H9 (cell line): Measurements from ENCODE around the gene BCAS1. TPM values are rescaled to one million over a fixed set of nuclear protein-coding genes. Genes with fewer than 3 reads are reported as not detected.

Source experiments
- DNase-seq: peaks from one replicate; pipeline ENCODE4 v3.0.0-alpha.2; 2017
- H2AFZ ChIP-seq: one replicate; pipeline ENCODE4 v1.6.1; 2013; ENCODE audit warnings: mild to moderate bottlenecking, low read length, control low read depth, moderate library complexity
- H2AK5ac ChIP-seq: 2 replicates; pipeline ENCODE4 v1.6.1; 2013; ENCODE audit warnings: low read length, control low read depth, mixed read lengths; ENCODE audit not compliant: insufficient read length
- H2BK120ac ChIP-seq: one replicate; pipeline ENCODE4 v1.6.1; 2013; ENCODE audit warnings: low read depth, mild to moderate bottlenecking, low read length, control low read depth, inconsistent platforms; ENCODE audit not compliant: poor library complexity, severe bottlenecking
- H2BK12ac ChIP-seq: 2 replicates; pipeline ENCODE4 v1.6.1; 2013; ENCODE audit warnings: low read length, control low read depth, mixed read lengths, low read depth; ENCODE audit not compliant: insufficient read length
- H2BK15ac ChIP-seq: 2 replicates; pipeline ENCODE4 v1.6.1; 2013; ENCODE audit warnings: low read depth, low read length, control low read depth
- H2BK20ac ChIP-seq: one replicate; pipeline ENCODE4 v1.6.1; 2013; ENCODE audit warnings: low read depth, mild to moderate bottlenecking, low read length, control low read depth, inconsistent platforms; ENCODE audit not compliant: poor library complexity, severe bottlenecking
- H2BK5ac ChIP-seq: 2 replicates; pipeline ENCODE4 v1.6.1; 2013; ENCODE audit warnings: low read length, control low read depth, mixed read lengths; ENCODE audit not compliant: insufficient read length
- H3K14ac ChIP-seq: 2 replicates; pipeline ENCODE4 v1.6.1; 2013; ENCODE audit warnings: low read length, control low read depth; ENCODE audit not compliant: insufficient read depth
- H3K18ac ChIP-seq: 2 replicates; pipeline ENCODE4 v1.6.1; 2013; ENCODE audit warnings: low read depth, mild to moderate bottlenecking, mixed read lengths, low read length, control low read depth; ENCODE audit not compliant: insufficient read length
- H3K23ac ChIP-seq: 2 replicates; pipeline ENCODE4 v1.6.1; 2013; ENCODE audit warnings: low read length, control low read depth, mixed read lengths, low read depth; ENCODE audit not compliant: insufficient read length
- H3K23me2 ChIP-seq: 2 replicates; pipeline ENCODE4 v1.6.1; 2013; ENCODE audit warnings: low read depth, mild to moderate bottlenecking, mixed read lengths, low read length, control low read depth; ENCODE audit not compliant: insufficient read length, poor library complexity, severe bottlenecking
- H3K27ac ChIP-seq: 2 replicates; pipeline ENCODE4 v1.5.1; 2013; ENCODE audit warnings: low read length, control low read depth, mixed read lengths, low read depth; ENCODE audit not compliant: insufficient read length
- H3K27me3 ChIP-seq: 2 replicates; pipeline ENCODE4 v1.6.1; 2013; ENCODE audit warnings: low read length, control low read depth, inconsistent platforms; ENCODE audit not compliant: insufficient read depth
- H3K4ac ChIP-seq: 2 replicates; pipeline ENCODE4 v1.6.1; 2013; ENCODE audit warnings: low read depth, mild to moderate bottlenecking, control low read depth, inconsistent platforms, low read length, moderate library complexity
- H3K4me1 ChIP-seq: 2 replicates; pipeline ENCODE4 v1.6.1; 2013; ENCODE audit warnings: low read length, control low read depth, inconsistent platforms; ENCODE audit not compliant: insufficient read depth
- H3K4me2 ChIP-seq: 2 replicates; pipeline ENCODE4 v1.6.1; 2013; ENCODE audit warnings: low read length, control low read depth, mixed read lengths; ENCODE audit not compliant: insufficient read length, insufficient read depth
- H3K56ac ChIP-seq: 2 replicates; pipeline ENCODE4 v1.6.1; 2013; ENCODE audit warnings: low read depth, mild to moderate bottlenecking, mixed read lengths, low read length, control low read depth; ENCODE audit not compliant: insufficient read length
- H3K79me1 ChIP-seq: 2 replicates; pipeline ENCODE4 v1.6.1; 2013; ENCODE audit warnings: low read depth, mild to moderate bottlenecking, moderate library complexity, low read length, control low read depth, inconsistent platforms; ENCODE audit not compliant: insufficient read depth, poor library complexity, severe bottlenecking
- H3K79me2 ChIP-seq: 2 replicates; pipeline ENCODE4 v1.6.1; 2013; ENCODE audit warnings: low read length, control low read depth, inconsistent platforms; ENCODE audit not compliant: insufficient read depth
- H3K9ac ChIP-seq: 2 replicates; pipeline ENCODE4 v1.6.1; 2013; ENCODE audit warnings: low read length, control low read depth, mixed read lengths; ENCODE audit not compliant: insufficient read length; ENCODE audit errors: extremely low read depth
- H3K9me3 ChIP-seq: one replicate; pipeline ENCODE4 v1.6.1; 2013; ENCODE audit warnings: low read depth, low read length, inconsistent platforms; ENCODE audit not compliant: control insufficient read depth
- H3T11ph ChIP-seq: one replicate; pipeline ENCODE4 v1.6.1; 2013; ENCODE audit warnings: mild to moderate bottlenecking, low read length, control low read depth, inconsistent platforms
- H4K20me1 ChIP-seq: one replicate; pipeline ENCODE4 v1.6.1; 2013; ENCODE audit not compliant: control insufficient read depth, insufficient read length, insufficient read depth
- H4K5ac ChIP-seq: 2 replicates; pipeline ENCODE4 v1.6.1; 2013; ENCODE audit warnings: low read depth, mild to moderate bottlenecking, mixed read lengths, low read length, control low read depth; ENCODE audit not compliant: insufficient read length
- H4K8ac ChIP-seq: replicated peaks from 2 replicates; pipeline ENCODE4 v1.6.1; 2013; ENCODE audit warnings: low read length, control low read depth, mixed read lengths, low read depth; ENCODE audit not compliant: insufficient read length
- H4K91ac ChIP-seq: 2 replicates; pipeline ENCODE4 v1.6.1; 2013; ENCODE audit warnings: low read depth, mild to moderate bottlenecking, moderate library complexity, mixed read lengths, low read length, control low read depth; ENCODE audit not compliant: insufficient read length
- H3K27ac Mint-ChIP-seq, 3 experiments: 2 replicates in 2 of 3; 3 replicates in 1 of 3; pipeline ENCODE4 v1.8.0; 2020 to 2021; ENCODE audit warnings: mixed read lengths in 3 of 3, mild to moderate bottlenecking in 1 of 3, moderate library complexity in 1 of 3
- H3K27me3 Mint-ChIP-seq: 2 replicates; pipeline ENCODE4 v1.8.0; 2021; ENCODE audit warnings: low read depth, mild to moderate bottlenecking, moderate library complexity, mixed read lengths
- H3K36me3 Mint-ChIP-seq, 3 experiments: 2 replicates in 2 of 3; 3 replicates in 1 of 3; pipeline ENCODE4 v1.8.0; 2020 to 2021; ENCODE audit warnings: low read depth in 3 of 3, mixed read lengths in 3 of 3; ENCODE audit not compliant: insufficient read depth in 1 of 3
- H3K4me1 Mint-ChIP-seq, 2 experiments: 2 replicates each; pipeline ENCODE4 v1.8.0; 2020; ENCODE audit warnings: mixed read lengths in 2 of 2
- H3K4me3 Mint-ChIP-seq, 2 experiments: 2 replicates in 1 of 2; 3 replicates in 1 of 2; pipeline ENCODE4 v1.8.0; 2020 to 2021; ENCODE audit warnings: mild to moderate bottlenecking in 2 of 2, mixed read lengths in 2 of 2, moderate library complexity in 1 of 2
- H3K9me3 Mint-ChIP-seq, 2 experiments: 2 replicates in 1 of 2; 3 replicates in 1 of 2; pipeline ENCODE4 v1.8.0; 2020; ENCODE audit warnings: mild to moderate bottlenecking in 2 of 2, mixed read lengths in 2 of 2, moderate library complexity in 1 of 2
- WGBS: extraction: QIAGEN DNeasy Blood & Tissue Kit; methylation state at CpG from one replicate; pipeline ENCODE4 v1.1.7; 2013; ENCODE audit warnings: missing lambda C conversion rate, low lambda C conversion rate, mixed read lengths; ENCODE audit not compliant: insufficient read length; ENCODE audit errors: extremely low coverage; 5-methylcytosine and 5-hydroxymethylcytosine counted together
- total RNA-seq: library from RNA; stranded (reverse); gene quantifications from 2 replicates; pipeline ENCODE4 v1.2.1, GENCODE V29; 2021
- TF ChIP-seq, protein P1 (sequence below): fragments of 200-600 bp; sonication (generic); conservative IDR thresholded peaks from 3 replicates; pipeline ENCODE4 v1.8.0; 2021; ENCODE audit warnings: antibody characterized with exemption, mild to moderate bottlenecking

BCAS1 gene
- total RNA-seq, 1 experiment from 2014 or later = 0.15 TPM

DNA sequence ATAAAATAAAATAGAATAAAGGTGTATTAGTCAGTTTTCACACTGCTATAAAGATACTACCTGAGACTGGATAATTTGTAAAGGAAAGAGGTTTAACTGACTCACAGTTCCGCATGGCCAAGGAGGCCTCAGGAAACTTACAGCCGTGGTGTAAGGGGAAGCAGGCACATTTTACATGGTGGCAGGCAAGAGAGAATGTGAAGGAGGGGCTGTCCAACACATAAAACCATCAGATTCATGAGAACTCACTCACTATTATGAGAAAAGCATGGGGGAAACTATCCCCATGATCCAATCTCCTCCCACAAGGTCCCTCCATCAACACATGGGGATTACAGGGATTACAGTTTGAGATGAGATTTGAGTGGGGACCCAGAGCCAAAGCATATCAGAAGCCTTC lies 41.1 kb upstream of the BCAS1 start:
- Histone ChIP-seq H3K9ac (no peak overlapping the region), H3T11ph (no peak overlapping the region), H4K8ac (no peak overlapping the region), H2BK15ac (no peak overlapping the region), H2AK5ac (no peak overlapping the region), H2BK12ac (no peak overlapping the region), H3K14ac (no peak overlapping the region), H3K79me1 (no peaks in the 10 kb centered on the region), H3K23ac (no peak overlapping the region), H3K9me3 (no peaks in the 10 kb centered on the region), H3K27ac (no peak overlapping the region), H2BK20ac (no peak overlapping the region), H2BK120ac (no peak overlapping the region), H3K27me3 (no peaks in the 10 kb centered on the region), H4K20me1 (no peaks in the 10 kb centered on the region), H4K91ac (no peak overlapping the region), H2BK5ac (no peak overlapping the region), H3K4me2 (no peak overlapping the region), H4K5ac (no peak overlapping the region), H3K56ac (no peak overlapping the region), H3K4me1 (no peaks in the 10 kb centered on the region; the same call in 1 of the 2 replicates), H2AFZ (no peak overlapping the region), H3K79me2 (no peaks in the 10 kb centered on the region), H3K23me2 (no peaks in the 10 kb centered on the region), H3K18ac (no peak overlapping the region), H3K4ac (no peak overlapping the region)
- DNase-seq = no peak
- Mint-ChIP-seq H3K27me3 (no peaks in the 10 kb centered on the region; the same call in 1 of the 2 replicates), H3K4me3 (no peak overlapping the region), H3K27ac (no peak overlapping the region; a peak in 1 of 7 replicates), H3K9me3 (no peaks in the 10 kb centered on the region; a peak in 1 of 5 replicates), H3K36me3 (no peaks in the 10 kb centered on the region), H3K4me1 (peaks cover 3% of the 10 kb centered on the region in 2 experiments)
- TF ChIP-seq, protein P1, sequence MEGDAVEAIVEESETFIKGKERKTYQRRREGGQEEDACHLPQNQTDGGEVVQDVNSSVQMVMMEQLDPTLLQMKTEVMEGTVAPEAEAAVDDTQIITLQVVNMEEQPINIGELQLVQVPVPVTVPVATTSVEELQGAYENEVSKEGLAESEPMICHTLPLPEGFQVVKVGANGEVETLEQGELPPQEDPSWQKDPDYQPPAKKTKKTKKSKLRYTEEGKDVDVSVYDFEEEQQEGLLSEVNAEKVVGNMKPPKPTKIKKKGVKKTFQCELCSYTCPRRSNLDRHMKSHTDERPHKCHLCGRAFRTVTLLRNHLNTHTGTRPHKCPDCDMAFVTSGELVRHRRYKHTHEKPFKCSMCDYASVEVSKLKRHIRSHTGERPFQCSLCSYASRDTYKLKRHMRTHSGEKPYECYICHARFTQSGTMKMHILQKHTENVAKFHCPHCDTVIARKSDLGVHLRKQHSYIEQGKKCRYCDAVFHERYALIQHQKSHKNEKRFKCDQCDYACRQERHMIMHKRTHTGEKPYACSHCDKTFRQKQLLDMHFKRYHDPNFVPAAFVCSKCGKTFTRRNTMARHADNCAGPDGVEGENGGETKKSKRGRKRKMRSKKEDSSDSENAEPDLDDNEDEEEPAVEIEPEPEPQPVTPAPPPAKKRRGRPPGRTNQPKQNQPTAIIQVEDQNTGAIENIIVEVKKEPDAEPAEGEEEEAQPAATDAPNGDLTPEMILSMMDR = no peak
- whole genome bisulfite sequencing = no CpG with 5 or more reads among the region's 2 CpGs
